Type B pancreatic cell (in vitro differentiated cells): ENCODE measurements around the gene PPOX. TPM values are rescaled to one million over a fixed set of nuclear protein-coding genes. Genes with fewer than 3 reads are reported as not detected.
A peak's percentile ranks its signal among the peaks of the same experiment; 100 is the strongest.

Source experiments
- DNase-seq: peaks from one replicate; pipeline ENCODE4 v3.0.0; 2021; ENCODE audit warnings: mixed read lengths; ENCODE audit not compliant: unreplicated experiment; ENCODE audit errors: extremely low spot score
- H3K27ac Mint-ChIP-seq: 2 replicates; pipeline ENCODE4 v1.8.0; 2021; ENCODE audit warnings: mild to moderate bottlenecking, mixed read lengths
- H3K27me3 Mint-ChIP-seq: 2 replicates; pipeline ENCODE4 v1.8.0; 2021; ENCODE audit warnings: mixed read lengths
- H3K36me3 Mint-ChIP-seq: 2 replicates; pipeline ENCODE4 v1.8.0; 2021; ENCODE audit warnings: mixed read lengths
- H3K4me1 Mint-ChIP-seq: one replicate; pipeline ENCODE4 v1.8.0; 2021; ENCODE audit warnings: mixed read lengths; ENCODE audit not compliant: unreplicated experiment
- H3K4me3 Mint-ChIP-seq: 2 replicates; pipeline ENCODE4 v1.8.0; 2021; ENCODE audit warnings: mild to moderate bottlenecking, mixed read lengths
- H3K9me3 Mint-ChIP-seq: 2 replicates; pipeline ENCODE4 v1.8.0; 2021; ENCODE audit warnings: mixed read lengths
- CTCF ChIP-seq: fragments of 200-600 bp; sonication (generic); conservative IDR thresholded peaks from 2 replicates; pipeline ENCODE4 v1.5.0; 2021; ENCODE audit warnings: antibody characterized with exemption, mild to moderate bottlenecking
- total RNA-seq: library from RNA; stranded (reverse); gene quantifications from 2 replicates; pipeline ENCODE4 v1.2.1, GENCODE V29; 2021; ENCODE audit warnings: low replicate concordance

Gene PPOX
- total RNA-seq, 1 donor from 2014 or later, result 43.6 TPM

- H3K4me3 Mint-ChIP-seq, result no peak overlapping the region
- no peak for DNase-seq
- no peaks in the 10 kb centered on the region for H3K27me3 Mint-ChIP-seq
- H3K27ac Mint-ChIP-seq, result no peak overlapping the region
- no peak for TF ChIP-seq CTCF
- H3K9me3 Mint-ChIP-seq, result no peaks in the 10 kb centered on the region
- no peaks in the 10 kb centered on the region for H3K36me3 Mint-ChIP-seq
- peaks cover 5% of the 10 kb centered on the region for H3K4me1 Mint-ChIP-seq
Observed at GRCh38 chr1:161190962-161191521, 24.8 kb downstream of the PPOX start.

GRCh38 chr1:161191971-161192370 is 25.7 kb downstream of the PPOX start:
- TF ChIP-seq CTCF, result no peak
- Mint-ChIP-seq H3K27me3 (no peaks in the 10 kb centered on the region), H3K4me3 (no peak overlapping the region), H3K9me3 (no peaks in the 10 kb centered on the region), H3K27ac (no peak overlapping the region), H3K36me3 (no peaks in the 10 kb centered on the region), H3K4me1 (peaks cover 6% of the 10 kb centered on the region)
- no peak for DNase-seq

- H3K27ac Mint-ChIP-seq, result peak overlapping the region; percentile 37
Observed at GRCh38 chr1:161192476-161193465, 26.5 kb downstream of the PPOX start.

GRCh38 chr1:161193561-161194235 is 27.5 kb downstream of the PPOX start:
- H3K27me3 Mint-ChIP-seq, result peaks cover 6% of the 10 kb centered on the region
- H3K4me3 Mint-ChIP-seq, result no peak overlapping the region
- no peak overlapping the region for H3K27ac Mint-ChIP-seq
- TF ChIP-seq CTCF, result no peak
- no peaks in the 10 kb centered on the region for H3K9me3 Mint-ChIP-seq
- DNase-seq, result no peak
- no peaks in the 10 kb centered on the region for H3K36me3 Mint-ChIP-seq
- peaks cover 15% of the 10 kb centered on the region for H3K4me1 Mint-ChIP-seq

More at GRCh38 chr1:161192476-161193465, 26.5 kb downstream of the PPOX start:
- H3K36me3 Mint-ChIP-seq, result no peaks in the 10 kb centered on the region
- H3K27me3 Mint-ChIP-seq, result peaks cover 6% of the 10 kb centered on the region
- peaks cover 14% of the 10 kb centered on the region for H3K4me1 Mint-ChIP-seq
- no peaks in the 10 kb centered on the region for H3K9me3 Mint-ChIP-seq
- no peak overlapping the region for H3K4me3 Mint-ChIP-seq
- DNase-seq, result no peak
- TF ChIP-seq CTCF, result peak; percentile 95

- Mint-ChIP-seq H3K4me1 (peaks cover 23% of the 10 kb centered on the region), H3K27me3 (peaks cover 9% of the 10 kb centered on the region), H3K4me3 (no peak overlapping the region), H3K9me3 (no peaks in the 10 kb centered on the region), H3K36me3 (no peaks in the 10 kb centered on the region), H3K27ac (no peak overlapping the region)
- DNase-seq, result no peak
- no peak for TF ChIP-seq CTCF
Observed at GRCh38 chr1:161195171-161195570, 28.9 kb downstream of the PPOX start.
